GM06990 (cell line): ENCODE results near the gene CCDC157.
A peak's percentile ranks its signal among the peaks of the same experiment; 100 is the strongest.

ENCODE experiments used
- DNase-seq: peaks from one replicate; pipeline ENCODE4 v3.0.0-alpha.2; 2011; ENCODE audit not compliant: insufficient read length; ENCODE audit errors: extremely low read depth
- H3K27me3 ChIP-seq: replicated peaks from 2 replicates; pipeline ENCODE4 v1.6.0; 2011; ENCODE audit warnings: low read length; ENCODE audit not compliant: control insufficient read depth, insufficient read depth
- H3K36me3 ChIP-seq: 2 replicates; pipeline ENCODE4 v1.5.1; 2011; ENCODE audit warnings: low read length; ENCODE audit not compliant: control insufficient read depth, insufficient read depth
- H3K4me3 ChIP-seq: replicated peaks from 2 replicates; pipeline ENCODE4 v1.5.1; 2011; ENCODE audit warnings: low read depth, mild to moderate bottlenecking, control low read depth, low read length
- CTCF ChIP-seq: IDR thresholded peaks from 2 replicates; pipeline ENCODE4 v1.5.1; 2011; ENCODE audit warnings: low read length, control low read depth, mild to moderate bottlenecking, inconsistent platforms; ENCODE audit not compliant: insufficient read depth, poor library complexity, severe bottlenecking

CCDC157 gene

GRCh38 chr22:30424534-30425326 is 67.9 kb downstream of the CCDC157 start:
- Histone ChIP-seq H3K36me3 (peaks cover 13% of the 10 kb centered on the region), H3K4me3 (peak overlapping the region; percentile 70), H3K27me3 (no peaks in the 10 kb centered on the region)
- TF ChIP-seq CTCF = peak; percentile 13
- DNase-seq = peak; percentile 23

- no peak for TF ChIP-seq CTCF
- H3K36me3 ChIP-seq = peaks cover 13% of the 10 kb centered on the region
- DNase-seq = no peak
- no peaks in the 10 kb centered on the region for H3K27me3 ChIP-seq
- peak overlapping the region; percentile 70 for H3K4me3 ChIP-seq
Observed at GRCh38 chr22:30425327-30425615, 68.5 kb downstream of the CCDC157 start.

- DNase-seq = peak; percentile 77
- Histone ChIP-seq H3K27me3 (no peaks in the 10 kb centered on the region), H3K4me3 (peak within 1 kb of the TSS; percentile 70), H3K36me3 (peaks cover 13% of the 10 kb centered on the region)
- no peak for TF ChIP-seq CTCF
Observed at GRCh38 chr22:30425616-30426387, 69.0 kb downstream of the CCDC157 start, which contains the start of gene MTFP1. MTFP1 (plus strand) TSS chr22:30425768; CDS start chr22:30425880, 112 bp downstream.
